ENCODE results near the gene KNCN. TPM values are rescaled to one million over a fixed set of nuclear protein-coding genes. Genes with fewer than 3 reads are reported as not detected.

The KNCN gene
- total and polyA plus RNA-seq, 7 donors: not detected

GRCh38 chr1:46495778-46496177, 55.7 kb downstream of the KNCN start:
- DNase-seq (no peak), ATAC-seq (no peak)
- H3K4me1 ChIP-seq: peaks cover 3% of the 10 kb centered on the region
- intact Hi-C loops (cut with DNase I): no loop called here
- H3K27me3 ChIP-seq (ENCODE audit: insufficient read depth in 3 of 3, low read length in 2 of 3): peaks cover 0 to 45% (median 28%) of the 10 kb centered on the region in 3 donors
- no peak for TF ChIP-seq CTCF (IDR thresholded peaks at IDR 0.05)
- H3K9me3 ChIP-seq: no peaks in the 10 kb centered on the region
- 89 to 93% (median 93%) methylated on average over 2 of the region's 2 CpGs for WGBS, 3 donors
- H3K27ac ChIP-seq: no peak overlapping the region
- H3K4me3 ChIP-seq: no peak overlapping the region
- H3K36me3 ChIP-seq (ENCODE audit: insufficient read depth in 1 of 2, low read depth in 1 of 2): no peaks in the 10 kb centered on the region

Other genes starting within 250 kb of the KNCN start
- 10 to 100 TPM; 52.9 to 76.7 (median 60.1) TPM for gene LRRC41, start 248.0 kb downstream of the KNCN start, total RNA-seq
- 10 to 100 TPM; 34.1 to 53.7 (median 35.9) TPM for gene LRRC41, start 248.0 kb downstream of the KNCN start, polyA plus RNA-seq
- 100 to 1,000 TPM; 267 to 440 (median 370) TPM for gene UQCRH, start 247.9 kb downstream of the KNCN start, total RNA-seq
- gene UQCRH, start 247.9 kb downstream of the KNCN start, polyA plus RNA-seq: 1,000 to 10,000 TPM in 1 of 3 donors, 100 to 1,000 TPM in 2; 773 to 1,297 (median 800) TPM
- 10 to 100 TPM; 13.3 to 25.3 (median 20.9) TPM for gene NSUN4, start 210.8 kb downstream of the KNCN start, total RNA-seq
- gene NSUN4, start 210.8 kb downstream of the KNCN start, polyA plus RNA-seq: 10 to 100 TPM in 2 of 3 donors, 1 to 10 TPM in 1; 9.4 to 16.3 (median 10.7) TPM
- 10 to 100 TPM in 1 of 4 donors, 1 to 10 TPM in 3; 5.0 to 11.0 (median 7.6) TPM for gene FAAH, start 157.3 kb downstream of the KNCN start, total RNA-seq
- gene FAAH, start 157.3 kb downstream of the KNCN start, polyA plus RNA-seq: 1 to 10 TPM; 1.6 to 5.7 (median 5.1) TPM
- gene DMBX1, start 61.8 kb downstream of the KNCN start, total RNA-seq: not detected
- gene DMBX1, start 61.8 kb downstream of the KNCN start, polyA plus RNA-seq: not detected
- gene MKNK1, start 52.6 kb upstream of the KNCN start, total RNA-seq: 10 to 100 TPM; 32.2 to 46.7 (median 39.9) TPM
- gene MKNK1, start 52.6 kb upstream of the KNCN start, polyA plus RNA-seq: 10 to 100 TPM; 19.3 to 52.6 (median 23.8) TPM
- 10 to 100 TPM; 12.1 to 36.3 (median 28.5) TPM for gene MOB3C, start 65.2 kb upstream of the KNCN start, total RNA-seq
- 10 to 100 TPM in 2 of 3 donors, 1 to 10 TPM in 1; 8.7 to 17.9 (median 13.4) TPM for gene MOB3C, start 65.2 kb upstream of the KNCN start, polyA plus RNA-seq
- 100 to 1,000 TPM in 3 of 4 donors, 10 to 100 TPM in 1; 98.3 to 114 (median 107) TPM for gene ATPAF1, start 116.7 kb upstream of the KNCN start, total RNA-seq
- 100 to 1,000 TPM in 1 of 3 donors, 10 to 100 TPM in 2; 60.9 to 156 (median 82.0) TPM for gene ATPAF1, start 116.7 kb upstream of the KNCN start, polyA plus RNA-seq
- not detected for gene TEX38, start 120.2 kb upstream of the KNCN start, total RNA-seq
- gene TEX38, start 120.2 kb upstream of the KNCN start, polyA plus RNA-seq: under 1 TPM in 1 of 3 donors, not detected in 2; 0.08 TPM
- gene EFCAB14, start 167.5 kb upstream of the KNCN start, total RNA-seq: 10 to 100 TPM; 48.4 to 63.3 (median 52.9) TPM
- gene EFCAB14, start 167.5 kb upstream of the KNCN start, polyA plus RNA-seq: 10 to 100 TPM; 21.1 to 62.5 (median 24.6) TPM
- gene CYP4B1, start 247.4 kb upstream of the KNCN start, total RNA-seq: 10 to 100 TPM in 2 of 4 donors, 1 to 10 TPM in 1, under 1 TPM in 1; 0.15 to 37.4 (median 15.5) TPM
- gene CYP4B1, start 247.4 kb upstream of the KNCN start, polyA plus RNA-seq: 10 to 100 TPM; 20.3 to 34.5 (median 30.2) TPM

Measured in psoas muscle (tissue), 8 donors.